ENCODE data around the gene UBASH3A.
"Not testable (repeated sequence)": the region's sequence is repeated elsewhere in the genome, so short reads cannot be mapped to it uniquely, and the experiment has no call there.

Gene UBASH3A

GRCh38 chr21:42406201-42406621, 2.5 kb downstream of the UBASH3A start:
- DNase-seq (ENCODE audit: low spot score), result no peak
- TF ChIP-seq, protein P1, sequence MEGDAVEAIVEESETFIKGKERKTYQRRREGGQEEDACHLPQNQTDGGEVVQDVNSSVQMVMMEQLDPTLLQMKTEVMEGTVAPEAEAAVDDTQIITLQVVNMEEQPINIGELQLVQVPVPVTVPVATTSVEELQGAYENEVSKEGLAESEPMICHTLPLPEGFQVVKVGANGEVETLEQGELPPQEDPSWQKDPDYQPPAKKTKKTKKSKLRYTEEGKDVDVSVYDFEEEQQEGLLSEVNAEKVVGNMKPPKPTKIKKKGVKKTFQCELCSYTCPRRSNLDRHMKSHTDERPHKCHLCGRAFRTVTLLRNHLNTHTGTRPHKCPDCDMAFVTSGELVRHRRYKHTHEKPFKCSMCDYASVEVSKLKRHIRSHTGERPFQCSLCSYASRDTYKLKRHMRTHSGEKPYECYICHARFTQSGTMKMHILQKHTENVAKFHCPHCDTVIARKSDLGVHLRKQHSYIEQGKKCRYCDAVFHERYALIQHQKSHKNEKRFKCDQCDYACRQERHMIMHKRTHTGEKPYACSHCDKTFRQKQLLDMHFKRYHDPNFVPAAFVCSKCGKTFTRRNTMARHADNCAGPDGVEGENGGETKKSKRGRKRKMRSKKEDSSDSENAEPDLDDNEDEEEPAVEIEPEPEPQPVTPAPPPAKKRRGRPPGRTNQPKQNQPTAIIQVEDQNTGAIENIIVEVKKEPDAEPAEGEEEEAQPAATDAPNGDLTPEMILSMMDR (IDR thresholded peaks at IDR 0.05; ENCODE audit: extremely low read depth, missing control alignments), result no peak

DNA sequence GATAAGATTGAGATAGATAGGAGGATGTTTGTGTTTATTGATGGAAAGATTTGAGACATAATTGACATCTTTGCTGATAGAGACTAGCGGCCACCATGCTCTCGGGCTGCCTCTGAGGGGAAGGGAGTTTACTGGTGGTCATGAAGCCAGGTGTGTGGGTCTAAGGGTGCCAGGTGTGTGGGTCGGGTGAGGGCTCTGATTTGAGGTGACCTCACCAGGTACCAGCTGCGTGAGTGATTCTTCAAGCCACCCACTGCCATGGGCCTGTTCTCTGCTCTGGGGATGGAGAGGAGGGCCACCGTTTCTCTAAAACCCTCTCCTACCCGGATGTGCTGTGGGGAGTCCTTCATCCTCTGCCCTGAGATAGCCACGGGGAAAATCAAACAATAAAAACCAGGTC, 3.2 kb downstream of the UBASH3A start:
- no peak for DNase-seq (ENCODE audit: low spot score)
- TF ChIP-seq, protein P1 (IDR thresholded peaks at IDR 0.05; ENCODE audit: extremely low read depth, missing control alignments), result no peak

GRCh38 chr21:42407476-42407875, 3.8 kb downstream of the UBASH3A start:
- no peak for DNase-seq (ENCODE audit: low spot score)
- TF ChIP-seq, protein P1 (IDR thresholded peaks at IDR 0.05; ENCODE audit: extremely low read depth, missing control alignments), result no peak

DNA sequence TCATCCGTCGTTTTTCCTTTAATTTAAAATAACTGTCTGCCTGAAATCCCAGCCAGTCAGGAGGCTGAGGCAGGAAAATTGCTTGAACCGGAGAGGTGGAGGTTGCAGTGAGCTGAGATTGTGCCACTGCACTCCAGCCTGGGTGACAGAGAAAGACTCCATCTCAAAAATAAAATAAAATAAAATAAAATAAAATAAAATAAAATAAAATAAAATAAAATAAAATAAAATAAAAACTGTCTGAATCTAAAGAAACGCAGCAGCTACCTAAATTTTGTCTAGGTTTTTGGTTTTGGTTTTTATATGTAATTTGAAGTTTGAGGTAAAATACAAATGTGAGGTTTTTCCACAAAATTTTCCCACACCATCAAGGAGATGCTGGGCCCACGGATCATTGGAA, 5.0 kb downstream of the UBASH3A start:
- not testable (repeated sequence) for DNase-seq (ENCODE audit: low spot score)

GRCh38 chr21:42409366-42409765, 5.7 kb downstream of the UBASH3A start:
- TF ChIP-seq, protein P1 (IDR thresholded peaks at IDR 0.05; ENCODE audit: extremely low read depth, missing control alignments), result no peak
- no peak for DNase-seq (ENCODE audit: low spot score)

GRCh38 chr21:42411197-42411869, 7.6 kb downstream of the UBASH3A start:
- DNase-seq (ENCODE audit: low spot score), result no peak
- TF ChIP-seq, protein P1 (IDR thresholded peaks at IDR 0.05; ENCODE audit: extremely low read depth, missing control alignments), result peak; percentile 13

DNA sequence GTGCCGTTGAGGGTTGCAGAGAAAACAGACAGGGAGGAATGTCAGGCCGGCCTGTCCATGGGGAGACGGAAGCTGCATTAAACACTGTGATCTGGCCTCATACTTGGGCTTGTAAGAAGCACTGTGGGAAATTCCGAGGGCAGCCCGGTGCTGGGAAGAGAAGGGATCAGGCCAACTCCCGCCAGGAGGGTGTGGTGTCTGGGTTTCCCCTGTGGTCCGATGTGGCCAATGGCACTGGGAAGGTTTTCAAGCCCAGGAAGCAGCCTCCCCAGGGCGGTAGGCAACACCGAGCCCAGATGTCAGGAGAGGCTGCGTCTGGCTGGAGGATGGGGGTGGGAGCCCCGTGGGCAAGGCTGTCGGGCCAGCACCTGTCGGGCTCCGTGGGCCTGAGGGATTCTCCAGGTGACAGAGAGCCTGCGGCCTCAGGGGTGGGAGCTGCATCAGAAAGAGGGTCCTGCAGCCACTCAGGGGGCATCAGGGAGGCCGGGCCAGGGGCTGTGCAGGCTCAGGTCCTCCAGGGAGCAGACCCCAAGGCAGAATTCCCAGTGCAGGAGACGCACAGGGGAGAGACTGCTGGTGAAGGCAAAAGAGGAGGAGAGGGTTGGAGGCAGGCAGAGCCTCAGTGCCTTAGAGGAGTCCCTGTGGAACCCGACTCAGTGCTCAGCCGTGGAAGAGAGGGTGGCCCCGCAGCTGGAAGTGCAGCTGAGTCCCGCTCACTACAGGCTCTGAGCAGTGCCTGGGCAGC, 8.4 kb downstream of the UBASH3A start:
- TF ChIP-seq, protein P1 (IDR thresholded peaks at IDR 0.05; ENCODE audit: extremely low read depth, missing control alignments), result no peak
- no peak for DNase-seq (ENCODE audit: low spot score)

- no peak for DNase-seq (ENCODE audit: low spot score)
- TF ChIP-seq, protein P1 (IDR thresholded peaks at IDR 0.05; ENCODE audit: extremely low read depth, missing control alignments), result no peak
These were observed 8.9 kb downstream of the UBASH3A start for GRCh38 chr21:42412636-42412933.
